HG03103 (cell line): ENCODE results near the gene KMT2A.
"Not testable (repeated sequence)": the region's sequence is repeated elsewhere in the genome, so short reads cannot be mapped to it uniquely, and the experiment has no call there.

Experiments
- ATAC-seq: cut with Tn5 transposase; IDR thresholded peaks from one replicate; pipeline ENCODE4 v1.9.1; 2021; ENCODE audit warnings: low read depth; ENCODE audit not compliant: unreplicated experiment

Gene KMT2A

GRCh38 chr11:118434553-118435289 is 1.6 kb upstream of the KMT2A start:
- ATAC-seq = no peak

- ATAC-seq = peak; percentile 26
These were observed 901 bp upstream of the KMT2A start for GRCh38 chr11:118435290-118435892.

GRCh38 chr11:118436639-118437207 is 431 bp downstream of the KMT2A start:
- peak; percentile 8 for ATAC-seq

- ATAC-seq = no peak
These were observed 1.2 kb downstream of the KMT2A start for GRCh38 chr11:118437208-118438125.

GRCh38 chr11:118438314-118438931 is 2.1 kb downstream of the KMT2A start:
- ATAC-seq = no peak

GRCh38 chr11:118439646-118440045 is 3.4 kb downstream of the KMT2A start:
- ATAC-seq = no peak

- no peak for ATAC-seq
These were observed 5.5 kb downstream of the KMT2A start for GRCh38 chr11:118441770-118442275.

GRCh38 chr11:118442301-118442700 is 6.0 kb downstream of the KMT2A start:
- ATAC-seq = no peak

GRCh38 chr11:118442908-118443589 is 6.8 kb downstream of the KMT2A start:
- ATAC-seq = no peak

GRCh38 chr11:118443590-118444218 is 7.4 kb downstream of the KMT2A start:
- no peak for ATAC-seq

GRCh38 chr11:118447423-118447822 is 11.1 kb downstream of the KMT2A start:
- no peak for ATAC-seq

GRCh38 chr11:118448294-118448693 is 12.0 kb downstream of the KMT2A start:
- ATAC-seq = peak; percentile 87

- ATAC-seq = no peak
These were observed 13.1 kb downstream of the KMT2A start for GRCh38 chr11:118449316-118449918.

- no peak for ATAC-seq
These were observed 14.2 kb downstream of the KMT2A start for GRCh38 chr11:118450451-118450850.

GRCh38 chr11:118462178-118462577 is 25.9 kb downstream of the KMT2A start:
- ATAC-seq = no peak

GRCh38 chr11:118468968-118469367 is 32.7 kb downstream of the KMT2A start:
- ATAC-seq = not testable (repeated sequence)

GRCh38 chr11:118471030-118471429 is 34.7 kb downstream of the KMT2A start:
- no peak for ATAC-seq

GRCh38 chr11:118473537-118473936 is 37.2 kb downstream of the KMT2A start:
- no peak for ATAC-seq

- ATAC-seq = no peak
These were observed 40.4 kb downstream of the KMT2A start for GRCh38 chr11:118476676-118477075.
